HUDEP-2 (cell line): Measurements from ENCODE around the gene POLR1B.
"Not testable (repeated sequence)": the region's sequence is repeated elsewhere in the genome, so short reads cannot be mapped to it uniquely, and the experiment has no call there.

Experiments used
- DNase-seq, 76 experiments: peaks; one replicate each; lab custom pipeline; 2025; ENCODE audit not compliant: unreplicated experiment in 76 of 76; lab: John Stamatoyannopoulos, UW

POLR1B gene

GRCh38 chr2:112539306-112539705 is 3.0 kb upstream of the POLR1B start:
- no peak for DNase-seq

- no peak for DNase-seq
Observed at GRCh38 chr2:112540906-112541305, 1.4 kb upstream of the POLR1B start.

- DNase-seq: peak in 66 of 76 experiments; percentile 1 to 95 (median 64)
Observed at GRCh38 chr2:112541315-112542122, 746 bp upstream of the POLR1B start.

- DNase-seq: peak in 11 of 76 experiments; percentile 2 to 18 (median 9)
Observed at GRCh38 chr2:112542984-112543661, 858 bp downstream of the POLR1B start.

- DNase-seq: no peak
Observed at GRCh38 chr2:112547333-112547732, 5.1 kb downstream of the POLR1B start.

- no peak for DNase-seq
Observed at GRCh38 chr2:112548980-112549379, 6.7 kb downstream of the POLR1B start.

- DNase-seq: no peak
Observed at GRCh38 chr2:112566104-112566503, 23.8 kb downstream of the POLR1B start.

GRCh38 chr2:112566508-112566907 is 24.2 kb downstream of the POLR1B start:
- DNase-seq: not testable (repeated sequence)

- no peak for DNase-seq
Observed at GRCh38 chr2:112572005-112572404, 29.7 kb downstream of the POLR1B start.

- no peak for DNase-seq
Observed at GRCh38 chr2:112577756-112578155, 35.5 kb downstream of the POLR1B start.

GRCh38 chr2:112579241-112579640 is 37.0 kb downstream of the POLR1B start:
- DNase-seq: peak in 18 of 76 experiments; percentile 0 to 49 (median 9)

- no peak for DNase-seq
Observed at GRCh38 chr2:112580084-112580483, 37.8 kb downstream of the POLR1B start.

GRCh38 chr2:112582314-112582746 is 40.1 kb downstream of the POLR1B start:
- DNase-seq: peak in 40 of 76 experiments; percentile 2 to 65 (median 32)

- DNase-seq: peak in 3 of 76 experiments; percentile 7 to 34 (median 34)
Observed at GRCh38 chr2:112583497-112584133, 41.4 kb downstream of the POLR1B start.

GRCh38 chr2:112584134-112584890 is 42.0 kb downstream of the POLR1B start, which contains the start of gene CHCHD5:
Gene CHCHD5 (plus strand): TSS chr2:112584609. CDS start chr2:112584648, 39 bp downstream.
- peak; percentile 52 to 96 (median 91) for DNase-seq

- no peak for DNase-seq
Observed at GRCh38 chr2:112584891-112585250, 42.6 kb downstream of the POLR1B start.

GRCh38 chr2:112585400-112585799 is 43.1 kb downstream of the POLR1B start:
- DNase-seq: no peak

GRCh38 chr2:112585873-112586464 is 43.7 kb downstream of the POLR1B start:
- DNase-seq: no peak

GRCh38 chr2:112588611-112589045 is 46.4 kb downstream of the POLR1B start:
- DNase-seq: no peak

- no peak for DNase-seq
Observed at GRCh38 chr2:112591413-112591812, 49.1 kb downstream of the POLR1B start.
